T follicular helper cell (primary cell): ENCODE data around the gene SLC66A3.
"Not testable (repeated sequence)": the region's sequence is repeated elsewhere in the genome, so short reads cannot be mapped to it uniquely, and the experiment has no call there.

Experiments
- DNase-seq: peaks from one replicate; pipeline ENCODE4 v3.0.0-alpha.2; 2020; ENCODE audit warnings: low read depth

SLC66A3 gene

DNA sequence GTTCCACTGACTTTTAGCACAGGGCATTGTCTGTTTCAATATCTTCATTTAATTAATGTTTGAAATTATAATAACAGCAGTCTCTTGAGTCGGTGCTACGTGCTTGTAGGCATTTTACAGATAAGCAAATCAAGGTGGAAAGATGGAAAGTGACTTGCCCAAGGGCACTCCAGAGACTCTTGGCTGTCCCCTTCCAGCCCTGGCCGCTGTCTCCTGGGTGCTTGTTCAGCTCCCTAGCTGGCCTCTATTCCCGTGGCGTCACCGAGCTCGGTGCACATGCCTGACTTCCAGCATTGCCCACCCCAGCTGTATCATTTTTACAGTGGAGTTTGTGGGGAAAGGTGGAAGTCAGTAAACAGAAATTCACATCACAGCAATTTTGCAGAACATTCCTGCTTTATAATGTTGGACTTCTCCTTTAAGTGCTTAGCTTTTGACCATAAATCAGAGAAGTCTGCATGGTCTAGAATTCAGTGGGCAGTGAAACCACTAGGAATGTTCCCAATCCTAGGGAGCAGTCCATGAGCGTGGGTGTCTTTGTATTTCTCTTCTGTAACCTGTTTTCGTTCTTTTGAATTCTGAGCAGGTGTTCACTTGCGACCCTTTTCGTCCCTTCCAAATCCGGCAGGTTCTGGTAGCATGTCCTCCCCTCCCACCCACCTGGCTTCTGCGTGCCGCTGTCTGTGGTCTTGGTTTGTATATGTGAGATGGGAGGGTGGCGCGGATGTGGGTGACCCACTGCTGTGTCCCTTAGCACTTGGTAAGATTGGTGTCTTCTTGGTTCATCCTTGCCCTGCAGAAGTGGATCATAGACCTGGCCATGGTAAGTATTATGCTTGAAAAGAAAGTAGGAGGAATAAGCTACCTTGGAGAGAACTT, 8.4 kb downstream of the SLC66A3 start:
- DNase-seq, result no peak

DNA sequence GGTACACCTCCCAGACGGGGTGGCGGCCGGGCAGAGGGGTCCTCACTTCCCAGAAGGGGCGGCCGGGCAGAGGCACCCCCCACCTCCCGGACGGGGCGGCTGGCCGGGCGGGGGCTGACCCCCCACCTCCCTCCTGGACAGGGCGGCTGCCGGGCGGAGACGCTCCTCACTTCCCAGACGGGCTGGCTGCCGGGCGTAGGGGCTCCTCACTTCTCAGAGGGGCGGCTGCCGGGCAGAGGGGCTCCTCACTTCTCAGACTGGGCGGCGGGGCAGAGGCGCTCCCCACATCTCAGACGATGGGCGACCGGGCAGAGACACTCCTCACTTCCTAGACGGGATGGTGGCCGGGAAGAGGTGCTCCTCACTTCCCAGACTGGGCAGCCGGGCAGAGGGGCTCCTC, 9.8 kb downstream of the SLC66A3 start:
- DNase-seq, result not testable (repeated sequence)

DNA sequence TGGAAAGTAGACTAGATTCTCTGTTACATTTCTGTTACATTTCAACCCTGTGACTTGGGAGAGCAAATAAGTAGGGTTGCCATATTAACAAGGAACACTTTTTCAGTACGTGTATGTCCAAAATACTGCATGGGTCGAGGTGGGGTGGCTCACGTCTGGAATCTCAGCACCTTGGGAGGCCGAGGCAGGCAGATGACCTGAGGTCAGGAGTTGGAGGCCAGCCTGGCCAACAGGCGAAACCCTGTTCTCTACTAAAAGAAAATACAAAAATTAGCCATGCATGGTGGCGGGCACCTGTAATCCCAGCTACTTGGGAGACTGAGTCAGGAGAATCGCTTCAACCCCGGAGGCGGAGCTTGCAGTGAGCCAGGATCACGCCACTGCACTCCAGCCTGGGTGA, 11.2 kb downstream of the SLC66A3 start:
- no peak for DNase-seq

DNA sequence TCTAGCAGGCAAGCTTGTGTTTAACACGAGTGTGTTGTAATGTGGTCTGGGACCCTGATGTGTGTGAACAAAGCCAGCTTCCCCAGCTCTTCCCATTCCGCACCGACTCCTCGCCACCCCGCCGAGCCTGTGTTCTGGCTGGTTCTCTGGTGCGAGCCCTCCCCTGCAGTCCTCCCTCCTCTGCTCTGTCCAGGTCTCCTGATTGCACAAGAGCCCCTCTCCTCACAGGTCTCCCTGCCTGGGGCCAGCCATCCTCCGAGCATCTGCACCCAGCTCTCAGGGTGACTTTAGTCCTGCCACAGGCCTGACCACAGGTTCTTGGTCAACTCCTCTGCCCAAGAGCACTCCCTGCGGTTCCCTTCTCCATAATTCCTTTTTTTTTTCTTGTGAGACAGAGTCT, 13.2 kb downstream of the SLC66A3 start:
- DNase-seq, result no peak

DNA sequence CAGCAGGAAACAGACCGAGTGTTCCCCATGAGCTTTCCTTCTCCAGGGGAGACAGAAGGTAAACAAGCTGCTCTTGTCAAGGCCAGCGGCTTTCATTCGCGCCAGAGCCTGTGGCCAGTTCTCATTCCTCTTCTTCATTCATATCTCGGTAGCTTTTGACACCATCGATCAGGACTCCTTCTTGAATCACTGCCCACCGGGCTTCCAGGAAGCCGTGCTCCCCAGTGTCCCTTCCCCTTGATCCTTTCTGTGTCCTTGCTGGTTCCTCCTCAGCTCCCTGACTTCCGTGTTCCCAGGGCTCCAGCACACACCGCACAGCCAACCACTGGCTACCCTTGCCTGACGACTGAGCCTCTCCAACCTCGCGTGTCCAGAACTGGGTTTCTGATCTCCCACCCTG, 14.1 kb downstream of the SLC66A3 start:
- DNase-seq, result no peak

DNA sequence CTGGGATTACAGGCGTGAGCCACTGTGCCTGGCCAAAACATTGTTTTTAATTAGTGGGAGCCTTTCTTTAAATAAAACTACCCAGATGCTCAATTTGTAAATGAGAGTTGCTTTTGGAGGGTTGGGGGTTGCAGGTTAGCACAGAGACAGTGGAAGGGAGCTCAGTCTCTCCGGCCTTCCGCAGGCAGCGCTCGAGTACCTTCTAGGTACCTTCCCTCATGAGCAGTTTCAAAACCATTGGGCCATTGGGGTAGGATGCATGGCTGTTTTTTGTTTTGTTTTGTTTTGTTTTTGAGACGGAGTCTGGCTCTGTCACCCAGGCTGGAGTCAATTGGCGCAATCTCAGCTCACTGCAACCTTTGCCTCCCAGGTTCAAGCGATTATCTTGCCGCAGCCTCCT, 19.0 kb downstream of the SLC66A3 start:
- DNase-seq, result no peak

DNA sequence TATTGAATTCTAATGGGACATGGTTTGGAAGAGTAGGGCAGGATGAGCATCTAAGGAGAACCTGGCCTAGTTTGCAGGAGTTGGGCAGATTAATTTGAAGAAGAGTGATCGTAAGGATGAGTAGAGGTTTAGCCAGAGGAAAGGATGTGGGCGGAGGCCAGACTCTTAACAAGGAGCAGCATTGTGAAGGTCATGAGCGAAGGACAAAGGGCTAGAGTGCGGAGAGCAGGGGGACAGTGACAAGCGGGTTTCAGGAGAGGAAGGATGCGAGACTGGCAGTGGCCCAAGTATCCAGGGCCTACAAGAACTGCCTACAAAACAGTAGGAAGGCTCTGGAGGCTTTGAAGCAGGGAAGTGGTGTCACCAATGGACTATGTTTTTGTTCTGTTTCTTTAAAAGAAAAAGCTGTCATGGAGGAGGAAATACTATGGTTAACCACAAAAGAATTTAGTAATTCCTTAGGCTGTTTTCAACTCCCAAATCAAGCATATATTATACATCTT, 20.1 kb downstream of the SLC66A3 start:
- no peak for DNase-seq

DNA sequence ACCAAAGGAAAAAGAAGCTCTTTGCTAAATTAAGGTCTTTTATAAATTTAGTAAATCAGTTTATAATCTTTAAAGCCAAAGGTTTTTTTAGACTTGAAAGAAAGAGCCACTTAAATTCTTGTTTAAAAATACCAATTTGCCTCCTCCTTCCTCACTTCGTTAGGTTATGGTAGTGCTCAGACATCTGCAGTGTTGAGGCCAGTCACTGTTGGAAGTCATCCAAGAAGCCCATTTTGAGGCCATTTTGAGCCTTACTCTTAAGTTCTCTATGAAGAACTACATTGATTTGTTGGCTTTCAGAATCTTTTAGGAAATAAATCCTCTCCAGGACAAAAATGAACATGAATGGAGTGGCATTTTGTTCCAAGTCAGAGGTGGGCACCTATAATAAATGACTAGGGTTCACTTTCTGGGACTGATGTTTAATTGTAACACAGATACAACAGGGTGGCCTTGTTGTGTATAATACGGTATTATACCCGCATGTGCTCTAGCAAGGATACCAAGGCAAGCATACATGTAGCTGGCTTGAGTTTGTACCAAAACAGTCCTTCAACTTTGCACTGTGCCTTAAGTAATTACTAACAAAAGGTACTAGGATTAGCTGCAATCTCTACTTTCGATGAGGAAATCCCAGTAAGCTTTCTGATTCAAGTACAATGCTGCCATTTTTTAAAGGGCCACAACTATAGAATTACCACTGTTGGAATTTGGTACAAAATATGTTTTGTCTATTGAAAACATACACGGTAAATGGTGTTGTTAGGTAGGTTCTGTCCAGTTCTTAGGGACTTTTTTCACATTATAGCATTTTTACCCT, 22.8 kb downstream of the SLC66A3 start:
- no peak for DNase-seq

DNA sequence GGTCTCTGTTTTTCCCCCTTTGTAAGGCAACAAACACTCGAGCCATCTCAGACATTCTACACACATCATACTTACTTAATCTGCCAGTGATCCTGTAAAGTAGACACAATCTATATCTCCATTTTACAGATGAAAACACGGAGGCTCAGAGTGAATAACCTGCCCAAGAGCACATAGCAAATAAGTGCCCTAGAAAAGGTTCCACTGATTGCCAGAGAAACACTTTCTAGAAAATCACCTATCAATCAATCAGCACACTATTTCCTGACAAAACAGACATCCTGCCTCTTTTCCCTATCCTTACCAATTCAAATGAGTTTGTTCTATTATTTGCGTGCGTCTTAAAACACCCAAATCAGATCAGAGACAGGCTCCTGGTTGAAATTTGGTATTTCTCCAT, 23.9 kb downstream of the SLC66A3 start:
- no peak for DNase-seq

DNA sequence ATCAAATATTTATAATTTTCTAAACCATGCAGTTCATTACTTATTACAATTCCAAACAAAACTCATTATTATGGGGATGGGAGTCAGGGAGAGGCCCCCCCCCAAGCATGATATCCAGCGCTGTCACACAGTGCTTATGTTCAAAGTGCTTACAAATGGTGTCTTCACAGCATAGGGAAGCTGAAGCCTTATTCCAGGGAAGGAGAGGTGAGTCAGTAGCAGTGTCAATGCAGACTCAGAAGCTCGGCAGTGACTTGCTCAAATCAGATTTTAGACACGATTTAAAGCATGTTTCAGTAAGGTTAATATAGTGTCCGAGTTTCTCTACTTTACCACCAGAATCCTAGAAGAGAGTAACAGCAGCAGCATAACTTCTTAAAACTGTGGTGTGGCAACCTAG, 24.6 kb downstream of the SLC66A3 start:
- DNase-seq, result no peak

DNA sequence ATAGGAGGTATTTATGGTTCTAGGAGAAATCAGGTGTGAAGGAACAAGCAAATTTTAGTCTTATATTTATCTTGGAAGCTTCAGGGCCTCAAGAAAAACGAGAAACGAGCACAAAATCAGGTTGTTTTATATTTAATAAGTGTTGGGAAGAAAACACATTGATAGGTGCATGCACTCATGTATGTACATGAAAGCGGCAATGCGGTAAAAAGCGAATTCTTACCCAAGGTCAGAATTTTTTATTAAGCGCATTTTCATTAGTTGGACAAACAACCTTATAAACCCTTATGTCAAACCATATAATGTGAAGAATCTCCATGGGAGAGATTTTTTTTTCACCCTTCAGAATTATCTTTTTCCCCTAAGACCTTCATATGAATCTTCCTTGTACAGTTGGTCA, 25.4 kb downstream of the SLC66A3 start:
- no peak for DNase-seq

DNA sequence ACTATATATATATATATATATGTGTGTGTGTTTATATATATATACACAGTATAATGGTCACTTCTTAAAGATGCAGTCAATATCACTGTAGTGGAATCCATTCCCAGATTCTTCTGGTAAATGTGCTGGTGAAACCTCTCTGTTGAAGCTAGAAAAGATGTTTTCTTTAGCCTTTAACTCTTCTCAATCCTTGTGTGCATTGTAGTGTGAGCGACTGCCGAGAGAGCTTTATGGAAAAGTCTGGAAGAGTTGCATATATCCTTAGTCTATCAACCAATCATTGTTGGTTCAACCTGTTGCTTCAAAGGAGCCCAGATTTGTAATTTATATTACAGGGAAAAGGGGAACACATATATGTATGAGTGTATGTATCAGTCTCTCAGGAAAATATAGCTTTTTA, 27.7 kb downstream of the SLC66A3 start:
- DNase-seq, result no peak

DNA sequence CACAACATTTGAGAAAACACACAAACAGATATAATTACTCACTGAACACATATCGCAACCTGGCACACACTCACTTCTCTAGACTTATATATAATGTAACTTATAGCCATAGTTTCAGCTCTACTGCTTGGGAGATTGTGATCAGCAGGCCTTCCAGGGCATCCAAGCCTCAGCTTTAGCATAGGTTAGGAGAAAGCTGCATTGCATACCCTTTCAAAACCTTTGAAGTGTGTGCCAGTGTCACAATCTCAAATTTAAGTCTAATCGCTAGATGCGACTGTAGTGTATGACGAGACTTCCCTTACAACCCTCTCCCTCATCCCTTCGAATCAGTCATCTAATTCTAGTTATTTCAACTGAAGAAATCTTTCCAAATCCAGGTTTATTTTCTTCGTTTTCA, 30.9 kb downstream of the SLC66A3 start:
- DNase-seq, result no peak

DNA sequence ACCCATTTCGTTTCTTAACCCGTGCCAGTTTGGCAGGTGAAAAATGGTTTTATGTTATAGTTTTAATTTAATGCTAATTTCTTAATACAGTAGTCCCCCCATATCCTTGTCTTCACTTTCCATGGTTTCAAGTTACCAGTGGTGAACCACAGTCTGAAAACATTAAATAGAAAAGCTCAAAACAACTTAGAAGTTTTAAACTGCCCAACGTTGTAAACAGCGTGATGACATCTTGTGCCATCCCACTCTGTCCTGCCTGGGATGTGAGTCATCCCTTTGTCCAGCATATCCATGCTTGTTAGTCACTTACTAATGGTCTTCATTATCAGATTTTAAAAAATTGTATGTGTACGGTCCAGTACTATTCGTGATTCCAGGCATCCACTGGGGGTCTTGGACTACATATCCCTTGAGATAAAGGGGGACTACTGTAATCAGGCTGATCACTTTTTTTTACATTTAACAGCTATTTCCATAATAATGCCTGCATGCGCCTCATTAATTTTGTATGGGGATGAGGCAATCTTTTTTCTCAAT, 31.9 kb downstream of the SLC66A3 start:
- no peak for DNase-seq

DNA sequence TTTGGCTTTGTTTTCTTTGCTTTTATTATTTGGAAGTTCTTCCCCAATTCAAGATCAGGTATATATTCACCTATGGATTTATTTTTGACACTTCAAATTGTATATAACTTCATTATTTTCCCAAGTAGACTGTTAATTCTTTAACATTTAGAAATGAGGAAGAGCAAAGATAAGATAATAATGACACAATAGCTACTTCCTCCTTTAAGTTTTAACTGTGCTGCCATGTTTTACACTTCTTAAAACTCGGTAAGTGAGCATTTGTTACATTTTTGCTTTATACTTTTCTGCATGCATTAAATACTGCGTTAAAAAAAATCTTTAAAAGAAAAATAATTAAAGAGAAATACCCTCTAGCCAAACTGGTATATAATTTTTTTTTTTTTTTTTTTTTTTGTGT, 32.5 kb downstream of the SLC66A3 start:
- no peak for DNase-seq

DNA sequence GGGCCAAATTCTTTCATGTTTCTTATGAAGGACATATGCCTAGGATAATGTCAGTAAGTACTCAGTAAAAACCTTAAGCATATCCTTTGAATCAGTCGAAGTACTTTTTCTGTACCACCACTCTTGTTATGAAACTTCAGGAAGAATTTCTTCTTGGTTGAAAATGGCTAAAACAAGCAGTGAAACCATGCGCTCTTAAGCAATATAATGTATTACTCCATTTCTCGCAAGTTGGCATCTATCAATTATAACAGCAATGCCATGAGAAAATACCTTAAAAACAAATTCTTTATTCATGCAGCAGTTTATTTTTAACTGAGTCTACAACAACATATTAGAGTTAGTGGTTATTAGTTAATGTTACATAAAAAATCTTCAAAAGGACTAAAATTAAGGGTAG, 41.0 kb downstream of the SLC66A3 start:
- DNase-seq, result no peak

DNA sequence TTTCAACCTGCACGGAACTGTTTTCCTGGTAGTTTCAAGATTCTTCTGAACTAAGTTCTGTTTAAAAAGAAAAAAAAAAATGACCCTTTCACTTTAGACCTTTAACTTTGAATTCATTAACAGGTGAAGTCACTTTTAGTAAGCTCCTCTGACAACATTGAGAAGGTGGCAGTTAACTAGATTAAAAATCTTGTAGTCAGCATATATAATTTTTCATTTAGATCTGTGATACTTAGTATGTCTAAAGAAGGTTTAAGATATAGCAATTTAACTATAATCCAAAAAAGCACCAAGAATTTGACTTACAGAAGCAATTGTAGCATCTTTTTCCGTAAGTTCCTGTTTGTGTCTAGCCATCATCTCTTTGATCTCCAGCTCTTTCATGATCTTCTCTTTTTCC, 45.4 kb downstream of the SLC66A3 start:
- DNase-seq, result no peak

DNA sequence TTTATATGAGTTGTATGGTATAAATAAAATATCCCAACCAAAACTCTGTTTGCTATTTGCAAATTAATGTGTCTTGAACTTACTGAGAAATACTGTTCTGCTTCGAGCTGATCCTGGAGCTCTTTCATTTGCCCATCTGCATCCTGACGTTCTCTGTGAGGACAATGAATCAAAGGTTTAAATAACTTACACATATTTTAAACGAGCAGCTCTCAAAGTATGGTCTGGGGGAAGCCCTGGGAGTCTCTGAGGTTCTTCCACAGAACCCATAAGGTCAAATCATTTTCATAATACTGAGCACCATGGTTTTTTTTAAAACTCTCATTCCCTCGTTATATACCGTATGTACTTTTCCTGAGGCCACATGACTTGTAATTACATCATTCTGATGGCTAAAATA, 46.7 kb downstream of the SLC66A3 start:
- DNase-seq, result no peak

DNA sequence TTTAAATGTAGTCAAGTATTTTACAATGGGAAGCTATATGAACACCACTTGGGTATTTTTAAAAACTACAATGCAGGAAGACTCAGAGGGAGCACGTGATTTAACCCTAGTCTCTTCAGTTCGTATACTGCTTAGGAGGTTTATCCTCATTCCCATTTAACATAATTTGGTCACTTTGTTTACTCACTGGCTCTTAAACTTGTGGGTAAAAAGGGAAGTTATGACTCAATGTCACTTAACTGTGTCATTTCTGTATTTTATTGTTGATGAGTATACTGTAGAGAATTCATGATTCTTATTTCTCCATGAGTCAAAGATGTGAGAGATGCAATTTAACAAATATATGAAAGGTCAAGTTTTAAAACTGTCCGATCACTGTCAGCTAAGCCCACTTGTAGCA, 48.2 kb downstream of the SLC66A3 start:
- DNase-seq, result no peak

DNA sequence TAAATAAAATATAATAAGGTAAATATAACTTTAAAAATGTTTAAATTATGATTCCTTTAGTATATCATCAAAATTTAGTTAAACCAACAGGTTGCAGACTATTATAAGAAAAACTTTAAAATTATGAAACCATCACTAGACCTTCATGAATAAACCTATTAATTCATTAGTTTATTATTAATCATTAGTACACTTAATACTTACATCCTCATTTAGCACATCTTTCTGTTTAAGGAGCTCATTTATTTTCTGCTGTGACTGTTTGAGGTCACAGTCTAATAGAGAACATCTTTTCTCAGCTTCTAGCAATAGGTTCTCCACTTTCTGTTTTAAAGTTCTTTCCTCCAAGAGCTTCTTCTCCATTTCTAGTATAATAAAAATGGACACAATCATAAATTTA, 52.8 kb downstream of the SLC66A3 start:
- DNase-seq, result no peak

DNA sequence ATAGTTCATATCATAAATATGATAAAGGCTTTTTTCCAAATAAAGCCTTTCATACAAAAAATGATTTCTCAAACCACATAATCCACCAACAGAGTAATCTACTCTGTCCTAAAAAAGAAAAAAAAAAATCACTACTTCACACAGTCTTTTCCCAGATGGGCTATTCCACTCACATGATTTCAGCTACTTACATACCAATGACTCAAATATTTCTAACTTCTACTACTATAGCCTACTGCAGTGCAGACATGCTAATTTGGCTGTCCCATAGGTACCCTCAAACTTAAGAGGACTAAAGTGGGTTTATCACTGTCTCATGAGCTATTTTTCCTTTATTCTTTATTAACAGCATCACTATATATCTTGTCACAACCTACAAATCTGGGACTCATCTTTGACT, 57.4 kb downstream of the SLC66A3 start:
- DNase-seq, result no peak

DNA sequence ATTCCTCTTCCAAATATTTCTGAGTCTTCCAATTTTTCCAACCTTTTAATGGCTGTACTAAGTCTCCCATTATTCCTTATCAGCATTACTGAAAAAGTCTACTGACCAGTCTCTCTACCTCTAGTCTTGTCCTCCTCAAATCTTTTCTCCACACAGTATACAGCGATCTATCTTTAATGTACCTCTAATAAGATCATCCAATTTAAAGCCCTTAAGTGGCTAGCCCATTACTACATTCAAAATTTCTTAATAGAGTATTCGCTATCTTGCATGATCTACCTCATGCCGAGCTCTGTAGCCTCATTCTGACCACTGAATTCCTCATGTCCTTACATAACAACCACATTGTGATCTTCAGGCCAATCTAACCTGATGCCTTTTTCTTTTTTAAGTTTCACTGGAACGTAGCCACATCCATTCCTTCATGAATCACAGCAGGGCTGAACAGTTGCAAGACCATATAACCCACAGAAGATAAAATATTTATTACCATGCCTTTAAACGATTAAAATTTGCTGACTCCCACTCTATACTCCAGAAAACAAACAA, 57.9 kb downstream of the SLC66A3 start:
- DNase-seq, result no peak

DNA sequence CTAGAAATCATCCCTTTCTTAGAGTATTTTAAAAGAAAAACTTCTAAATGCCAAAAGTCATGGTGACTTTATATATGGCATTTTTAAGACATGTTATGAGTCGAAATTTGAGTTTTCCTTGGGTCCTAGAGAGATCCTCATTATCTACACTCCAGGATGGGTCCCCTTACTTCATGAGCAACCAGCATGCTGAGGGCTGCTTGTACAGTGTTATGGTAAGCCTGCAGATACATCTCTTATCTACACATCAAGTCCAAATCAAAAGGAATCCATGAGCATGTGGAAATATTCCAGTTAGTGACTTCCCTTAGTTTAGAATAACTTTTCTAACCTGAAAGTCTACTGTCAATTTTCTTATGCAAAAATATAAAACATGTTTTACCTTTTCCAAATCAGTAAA, 58.7 kb downstream of the SLC66A3 start:
- no peak for DNase-seq
